HEK293 (cell line): ENCODE results near the gene SYNPO.

Source experiments
- CTCF ChIA-PET: fragments of 350-600 bp; formaldehyde crosslinking; extraction: SDS; loops from one replicate; lab custom pipeline; 2021; ENCODE audit warnings: antibody characterized with exemption; lab: Yijun Ruan, JAX
- POLR2A ChIA-PET: fragments of 300-600 bp; formaldehyde crosslinking; extraction: SDS; loops from one replicate; lab custom pipeline; 2020; ENCODE audit warnings: antibody characterized with exemption, inconsistent platforms; lab: Yijun Ruan, JAX
- H3K27ac ChIP-seq: fragments of 200-500 bp; sonication (Bioruptor generic); 2 replicates; pipeline ENCODE4 v1.5.1; 2014; ENCODE audit warnings: low read depth, low read length, control low read depth, inconsistent platforms; ENCODE audit errors: extremely low read depth
- H3K36me3 ChIP-seq, 2 experiments: fragments of 200-500 bp in 1 of 2; sonication (Bioruptor generic) in 1 of 2; 1 replicate in 1 of 2; 2 replicates in 1 of 2; pipeline ENCODE4 v1.5.1; 2014 to 2017; ENCODE audit warnings: inconsistent platforms in 2 of 2, low read length in 2 of 2; ENCODE audit not compliant: control insufficient read depth in 2 of 2, insufficient read depth in 1 of 2
- H3K4me1 ChIP-seq: fragments of 200-500 bp; sonication (Bioruptor generic); 2 replicates; pipeline ENCODE4 v1.5.1; 2014; ENCODE audit warnings: mild to moderate bottlenecking, low read length, inconsistent platforms; ENCODE audit not compliant: control insufficient read depth, insufficient read depth
- H3K4me3 ChIP-seq: 2 replicates; pipeline ENCODE4 v1.5.1; 2011; ENCODE audit warnings: low read depth, mild to moderate bottlenecking, control low read depth, low read length, moderate library complexity
- H3K9me3 ChIP-seq: fragments of 200-500 bp; sonication (Bioruptor generic); 2 replicates; pipeline ENCODE4 v1.5.1; 2014; ENCODE audit warnings: low read depth, low read length, inconsistent platforms; ENCODE audit not compliant: control insufficient read depth, insufficient read depth
- EGR2 ChIP-seq: fragments of 450-650 bp; formaldehyde crosslinking; IDR thresholded peaks from 2 replicates; pipeline ENCODE4 v1.5.1; 2016; ENCODE audit warnings: low read depth, missing biosample characterization, missing genetic modification characterization
- HOXC10 ChIP-seq: sonication (generic); formaldehyde crosslinking; IDR thresholded peaks from 2 replicates; pipeline ENCODE4 v1.8.1; 2023; ENCODE audit warnings: mild to moderate bottlenecking, missing genetic modification reagents
- IKZF3 ChIP-seq: fragments of 450-650 bp; IDR thresholded peaks from 2 replicates; pipeline ENCODE4 v1.5.0; 2018; ENCODE audit warnings: missing biosample characterization, mild to moderate bottlenecking, missing genetic modification characterization, moderate library complexity
- SETDB1 ChIP-seq: IDR thresholded peaks from one replicate; pipeline ENCODE4 v1.6.1; 2017; ENCODE audit warnings: mild to moderate bottlenecking, low read length, moderate library complexity, mixed read lengths; ENCODE audit not compliant: insufficient read length
- ZBTB17 ChIP-seq: fragments of 450-650 bp; formaldehyde crosslinking; IDR thresholded peaks from 2 replicates; pipeline ENCODE4 v1.5.1; 2016; ENCODE audit warnings: missing biosample characterization, missing genetic modification characterization
- ZBTB6 ChIP-seq: fragments of 450-650 bp; formaldehyde crosslinking; IDR thresholded peaks from 2 replicates; pipeline ENCODE4 v1.5.1; 2017; ENCODE audit warnings: missing biosample characterization, missing genetic modification characterization
- ZBTB8A ChIP-seq: fragments of 450-650 bp; formaldehyde crosslinking; IDR thresholded peaks from 2 replicates; pipeline ENCODE4 v1.5.1; 2016; ENCODE audit warnings: missing biosample characterization, missing genetic modification characterization
- ZNF138 ChIP-seq: fragments of 450-650 bp; formaldehyde crosslinking; IDR thresholded peaks from 2 replicates; pipeline ENCODE4 v1.5.1; 2016; ENCODE audit warnings: missing biosample characterization, missing genetic modification characterization, borderline replicate concordance
- ZNF280D ChIP-seq: fragments of 450-650 bp; formaldehyde crosslinking; IDR thresholded peaks from 2 replicates; pipeline ENCODE4 v1.5.1; 2016; ENCODE audit warnings: missing biosample characterization, missing genetic modification characterization
- ZNF292 ChIP-seq: fragments of 450-650 bp; formaldehyde crosslinking; IDR thresholded peaks from 2 replicates; pipeline ENCODE4 v1.5.1; 2016; ENCODE audit warnings: low read depth, missing biosample characterization, missing genetic modification characterization, borderline replicate concordance
- ZNF354C ChIP-seq: fragments of 450-650 bp; formaldehyde crosslinking; IDR thresholded peaks from 2 replicates; pipeline ENCODE4 v1.5.1; 2016; ENCODE audit warnings: missing biosample characterization, missing genetic modification characterization, low read depth, borderline replicate concordance
- ZNF398 ChIP-seq: fragments of 450-650 bp; formaldehyde crosslinking; IDR thresholded peaks from 2 replicates; pipeline ENCODE4 v1.5.1; 2017; ENCODE audit warnings: missing biosample characterization, missing genetic modification characterization
- ZNF404 ChIP-seq: fragments of 450-650 bp; formaldehyde crosslinking; IDR thresholded peaks from 2 replicates; pipeline ENCODE4 v1.5.1; 2017; ENCODE audit warnings: missing biosample characterization, missing genetic modification characterization
- ZNF426 ChIP-seq: fragments of 450-650 bp; formaldehyde crosslinking; IDR thresholded peaks from 2 replicates; pipeline ENCODE4 v1.5.1; 2017; ENCODE audit warnings: missing biosample characterization, missing genetic modification characterization, mild to moderate bottlenecking, inconsistent platforms, moderate library complexity
- ZNF513 ChIP-seq: fragments of 450-650 bp; IDR thresholded peaks from 2 replicates; pipeline ENCODE4 v1.5.1; 2018; ENCODE audit warnings: missing biosample characterization, missing genetic modification characterization
- ZNF580 ChIP-seq: fragments of 450-650 bp; formaldehyde crosslinking; IDR thresholded peaks from 2 replicates; pipeline ENCODE4 v1.5.1; 2016; ENCODE audit warnings: missing biosample characterization, missing genetic modification characterization
- ZNF626 ChIP-seq: fragments of 450-650 bp; sonication (Bioruptor Pico); formaldehyde crosslinking; IDR thresholded peaks from 2 replicates; pipeline ENCODE4 v1.5.1; 2018; ENCODE audit warnings: missing biosample characterization, missing genetic modification characterization, inconsistent platforms
- ZNF629 ChIP-seq: fragments of 450-650 bp; formaldehyde crosslinking; IDR thresholded peaks from 2 replicates; pipeline ENCODE4 v1.5.1; 2017; ENCODE audit warnings: missing biosample characterization, missing genetic modification characterization
- ZNF843 ChIP-seq: fragments of 450-650 bp; formaldehyde crosslinking; IDR thresholded peaks from 2 replicates; pipeline ENCODE4 v1.5.1; 2016; ENCODE audit warnings: missing biosample characterization, missing genetic modification characterization
- TF ChIP-seq, protein P1 (sequence below): fragments of 450-650 bp; formaldehyde crosslinking; IDR thresholded peaks from 2 replicates; pipeline ENCODE4 v1.5.1; 2017; ENCODE audit warnings: missing biosample characterization, mild to moderate bottlenecking, missing genetic modification characterization, moderate library complexity

The SYNPO gene

DNA sequence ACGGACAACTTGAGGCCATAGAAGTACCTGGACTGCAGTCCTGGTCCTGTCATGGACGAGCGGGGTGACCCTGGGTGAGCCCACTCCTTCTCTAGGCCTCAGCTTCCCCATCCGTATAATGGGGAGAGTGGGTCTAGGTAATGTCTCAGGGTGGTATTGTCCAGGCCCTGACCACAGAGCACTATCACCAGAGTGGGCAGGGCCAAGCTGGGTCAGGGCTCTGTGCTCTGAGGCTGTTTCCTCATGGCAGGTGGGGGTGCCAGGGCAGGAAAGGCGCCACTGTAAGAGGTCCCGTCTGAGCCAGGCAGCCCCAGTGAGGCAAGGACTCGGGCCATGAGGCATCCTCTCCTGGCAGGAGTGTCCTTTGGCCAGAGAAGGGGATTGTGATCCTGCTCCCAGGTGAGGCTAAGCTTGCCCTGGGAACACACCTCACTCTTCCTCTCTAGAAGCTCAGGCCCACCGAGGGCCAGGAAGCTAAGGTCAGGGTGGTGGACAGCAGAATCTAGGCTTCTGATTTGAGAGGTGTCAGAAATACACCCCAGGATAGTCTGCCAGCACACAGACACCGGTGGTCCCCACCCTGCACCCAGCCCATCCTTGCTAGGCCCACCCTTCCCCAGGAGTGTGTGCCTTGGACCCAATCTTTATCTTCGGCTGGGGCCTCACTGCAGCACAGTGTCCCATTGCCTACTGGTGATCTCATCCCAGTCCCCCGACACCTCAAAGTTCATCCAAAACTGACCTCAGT is 19.1 kb downstream of the SYNPO start:
- Histone ChIP-seq H3K4me3 (no peak overlapping the region), H3K4me1 (no peaks in the 10 kb centered on the region), H3K36me3 (no peaks in the 10 kb centered on the region), H3K9me3 (no peaks in the 10 kb centered on the region), H3K27ac (no peak overlapping the region)
- ChIA-PET POLR2A (interaction anchor here (0.8 kb wide), 1 partner anchor 41 kb away, joined by 3 read pairs; the partner anchor contains the start of gene RBM22), CTCF (interaction anchor here (3.5 kb wide), 1 partner anchor 98 kb away, joined by 30 read pairs; no protein-coding TSS in a partner anchor)
- TF ChIP-seq ZNF843 (no peak), ZBTB6 (tag by site-specific recombination) (no peak), ZBTB17 (no peak), ZNF580 (tag by site-specific recombination) (no peak), EGR2 (no peak), IKZF3 (tag by site-specific recombination) (no peak), ZNF629 (no peak), ZNF138 (tag by site-specific recombination) (no peak), ZBTB8A (no peak), SETDB1 (no peak), ZNF404 (tag by site-specific recombination) (no peak), ZNF398 (tag by site-specific recombination) (no peak), HOXC10 (no peak), ZNF292 (tag by site-specific recombination) (no peak), ZNF280D (tag by site-specific recombination) (no peak), ZNF513 (no peak), ZNF426 (tag by site-specific recombination) (no peak), ZNF626 (tag by site-specific recombination) (no peak), ZNF354C (tag by site-specific recombination) (no peak)
- TF ChIP-seq, protein P1, sequence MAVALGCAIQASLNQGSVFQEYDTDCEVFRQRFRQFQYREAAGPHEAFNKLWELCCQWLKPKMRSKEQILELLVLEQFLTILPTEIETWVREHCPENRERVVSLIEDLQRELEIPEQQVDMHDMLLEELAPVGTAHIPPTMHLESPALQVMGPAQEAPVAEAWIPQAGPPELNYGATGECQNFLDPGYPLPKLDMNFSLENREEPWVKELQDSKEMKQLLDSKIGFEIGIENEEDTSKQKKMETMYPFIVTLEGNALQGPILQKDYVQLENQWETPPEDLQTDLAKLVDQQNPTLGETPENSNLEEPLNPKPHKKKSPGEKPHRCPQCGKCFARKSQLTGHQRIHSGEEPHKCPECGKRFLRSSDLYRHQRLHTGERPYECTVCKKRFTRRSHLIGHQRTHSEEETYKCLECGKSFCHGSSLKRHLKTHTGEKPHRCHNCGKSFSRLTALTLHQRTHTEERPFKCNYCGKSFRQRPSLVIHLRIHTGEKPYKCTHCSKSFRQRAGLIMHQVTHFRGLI, result no peak
